ENCODE data around the gene LRRC7. TPM values are rescaled to one million over a fixed set of nuclear protein-coding genes. Genes with fewer than 3 reads are reported as not detected.

The LRRC7 gene
- total RNA-seq, 1 donor from 2014 or later: 0.29 TPM

DNA sequence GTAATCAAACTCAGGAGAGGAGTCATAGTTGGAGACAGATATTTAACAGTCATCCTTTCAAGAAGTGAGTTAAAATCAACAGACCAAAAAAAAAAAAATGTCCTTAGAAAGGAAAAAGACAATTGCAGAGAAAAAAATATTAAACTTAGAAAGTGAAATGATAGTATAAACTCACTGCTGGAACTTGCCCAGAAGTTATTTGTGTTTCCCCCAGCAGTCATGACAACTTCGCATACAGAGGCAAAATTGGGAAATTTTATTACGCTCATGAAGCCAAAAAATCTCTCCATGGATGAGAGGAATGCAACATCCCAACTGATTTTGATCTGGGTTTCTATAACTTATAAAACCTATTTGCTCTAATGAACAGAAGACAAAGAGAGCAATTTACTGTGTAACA, 198.2 kb downstream of the LRRC7 start:
- intact Hi-C loops (cut with micrococcal nuclease): no loop called here

DNA sequence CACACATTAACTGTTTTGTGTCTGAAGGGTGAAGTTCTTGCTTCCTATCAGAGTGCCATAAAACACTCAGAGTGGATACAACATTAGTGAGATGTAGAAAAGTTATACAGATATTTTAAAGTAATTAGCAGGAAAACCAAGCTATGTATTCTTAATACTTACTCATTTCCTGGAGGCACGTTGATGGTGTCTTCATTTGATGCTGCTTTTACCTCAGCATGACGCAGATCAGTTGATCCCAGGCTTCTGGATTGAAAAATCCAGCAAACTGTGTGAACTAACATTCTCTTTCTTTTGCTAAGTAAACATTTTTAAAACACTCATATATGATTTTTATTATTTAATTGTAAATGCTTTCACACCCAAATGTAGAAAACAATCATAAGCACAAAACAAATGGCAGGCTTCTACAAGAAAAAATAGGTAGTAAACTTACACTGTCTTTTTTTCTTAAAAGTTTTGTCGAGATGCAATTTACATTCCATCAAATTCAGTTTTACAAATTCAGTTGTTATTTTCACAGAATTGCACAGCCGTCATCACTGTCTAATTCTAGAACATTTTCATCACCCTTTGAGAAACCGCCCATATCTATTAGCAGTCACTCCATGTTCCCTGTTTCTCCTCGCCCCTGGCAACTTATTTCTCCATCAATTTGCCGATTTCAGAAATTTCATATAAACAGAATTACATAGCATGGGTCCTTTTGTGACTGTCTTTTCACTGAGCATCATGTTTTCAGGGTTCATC, 198.9 kb downstream of the LRRC7 start:
- intact Hi-C loops (cut with micrococcal nuclease): no loop called here

DNA sequence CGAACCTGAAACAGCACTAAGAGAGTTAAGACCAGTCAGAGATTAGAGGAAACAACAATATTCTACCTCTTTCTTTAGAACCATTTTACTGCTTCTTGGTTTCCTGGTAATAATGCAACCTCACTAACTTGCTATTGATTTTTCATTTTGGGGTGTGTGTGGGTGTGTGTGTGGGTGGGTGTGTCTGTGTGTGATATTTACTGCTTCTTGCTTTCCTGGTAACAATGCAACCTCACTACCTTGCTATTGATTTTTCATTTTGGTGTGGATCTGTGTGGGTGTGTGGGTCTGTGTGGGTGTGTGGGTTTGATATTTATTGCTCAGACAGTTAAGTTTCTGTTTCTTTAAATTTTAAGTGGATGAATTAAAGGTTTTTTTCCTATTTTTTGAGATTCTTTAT, 208.8 kb downstream of the LRRC7 start:
- intact Hi-C loops (cut with micrococcal nuclease): no loop called here

DNA sequence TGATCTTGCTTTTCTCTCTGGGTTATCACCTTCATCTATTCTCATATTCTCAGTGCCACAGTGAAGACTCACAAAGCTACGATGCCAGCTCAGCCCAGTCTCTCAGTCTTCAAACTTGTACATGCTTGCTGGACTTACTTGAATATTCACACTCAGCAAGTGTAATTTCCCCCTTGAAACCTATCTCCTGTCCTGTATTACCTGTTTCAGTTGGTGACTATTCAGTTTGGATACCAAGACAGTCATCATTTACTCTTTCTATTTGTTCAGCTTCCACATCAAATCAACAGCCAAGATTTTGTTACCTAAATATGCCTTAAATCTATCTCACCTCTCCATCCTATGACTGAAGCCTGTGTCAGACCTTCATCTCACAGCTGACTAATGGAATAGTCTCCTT, 209.7 kb downstream of the LRRC7 start:
- intact Hi-C loops (cut with micrococcal nuclease): no loop called here

DNA sequence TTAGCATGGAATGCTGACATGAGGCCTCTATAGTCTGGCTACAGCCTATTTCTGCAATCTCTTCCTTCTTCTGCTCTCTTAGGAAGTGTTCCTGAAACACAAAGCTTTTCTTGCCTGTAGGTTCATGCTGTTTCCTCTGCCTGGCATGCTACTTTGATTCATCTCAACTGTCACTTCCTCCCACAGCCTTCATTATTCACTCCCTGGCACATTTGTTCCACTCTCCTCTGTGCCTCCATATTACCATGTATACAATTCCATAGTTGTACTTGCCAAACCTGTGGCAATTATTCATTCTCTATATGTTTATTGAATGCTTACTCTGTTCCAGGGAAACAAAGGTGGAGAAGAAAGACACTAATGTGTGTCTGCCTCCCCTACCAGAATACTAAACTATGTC, 210.2 kb downstream of the LRRC7 start:
- intact Hi-C loops (cut with micrococcal nuclease): no loop called here

DNA sequence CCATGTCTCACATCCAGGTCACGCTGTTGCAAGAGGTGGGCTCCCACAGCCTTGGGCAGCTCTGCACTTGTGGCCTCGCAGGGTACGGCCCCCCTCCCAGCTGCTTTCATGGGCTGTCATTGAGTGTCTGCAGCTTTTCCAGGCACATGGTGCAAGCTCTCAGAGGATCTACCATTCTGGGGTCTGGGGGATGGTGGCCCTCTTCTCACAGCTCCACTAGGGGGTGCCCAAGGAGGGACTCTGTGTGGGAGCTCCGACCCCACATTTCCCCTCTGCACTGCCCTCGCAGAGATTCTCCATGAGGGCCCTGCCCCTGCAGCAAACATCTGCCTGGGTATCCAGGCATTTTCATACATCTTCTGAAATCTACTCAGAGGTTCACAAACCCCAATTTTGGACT, 219.4 kb downstream of the LRRC7 start:
- intact Hi-C loops (cut with micrococcal nuclease): no loop called here

DNA sequence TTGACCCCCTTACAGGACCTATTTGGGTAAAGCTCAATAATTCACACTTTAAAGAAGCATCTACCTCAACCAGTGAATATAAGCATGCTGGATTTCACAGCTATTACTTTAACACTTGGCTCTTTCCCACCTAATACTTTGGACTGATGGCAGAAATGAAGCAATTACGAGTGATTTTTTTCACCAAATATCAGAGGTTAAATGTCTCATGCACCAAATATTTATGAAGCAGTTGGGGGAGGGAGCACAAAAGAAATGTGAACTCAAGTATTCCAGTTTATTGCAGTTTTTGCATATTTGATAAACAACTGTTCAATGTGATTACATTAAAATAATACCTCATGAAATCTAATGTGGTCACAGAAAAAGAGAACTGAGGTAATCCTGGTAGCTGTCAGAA, 223.6 kb downstream of the LRRC7 start:
- intact Hi-C loops (cut with micrococcal nuclease): no loop called here

DNA sequence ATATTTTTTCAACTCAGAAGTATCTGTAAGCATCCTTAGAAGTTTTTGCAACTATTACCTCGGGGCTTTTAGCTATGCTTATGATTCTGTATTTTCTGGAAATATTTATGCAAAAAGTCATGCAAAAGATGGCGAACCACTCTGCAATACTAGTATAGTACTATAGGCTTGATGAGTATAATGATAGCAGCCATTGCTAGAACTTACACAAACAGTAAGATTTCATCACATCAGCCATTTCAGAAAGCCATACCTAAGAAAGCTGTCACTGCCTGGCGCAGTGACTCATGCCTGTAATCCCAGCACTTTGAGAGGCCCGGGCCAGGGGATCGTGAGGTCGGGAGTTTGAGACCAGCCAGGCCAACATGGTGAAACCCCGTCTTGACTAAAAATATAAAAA, 227.1 kb downstream of the LRRC7 start:
- intact Hi-C loops (cut with micrococcal nuclease): no loop called here

DNA sequence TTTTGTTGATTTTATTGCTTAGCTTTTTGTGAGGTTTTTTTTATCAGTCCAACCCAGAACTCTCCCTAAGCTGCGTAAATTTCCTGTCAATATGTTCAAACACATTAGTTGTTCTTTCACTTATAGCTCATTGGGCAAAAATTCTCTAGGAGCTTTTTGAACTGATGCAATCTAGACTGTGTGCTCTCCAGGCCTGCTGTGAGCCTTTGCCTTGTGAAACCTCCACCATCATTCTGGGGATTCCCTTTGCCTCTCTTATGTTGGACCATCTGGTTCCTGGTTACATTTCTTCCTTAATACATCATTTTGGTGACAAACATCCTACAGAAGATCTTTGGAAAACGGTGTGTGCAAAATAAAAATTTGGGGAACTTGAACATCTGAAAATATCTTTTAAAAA, 247.2 kb downstream of the LRRC7 start:
- intact Hi-C loops (cut with micrococcal nuclease): no loop called here

DNA sequence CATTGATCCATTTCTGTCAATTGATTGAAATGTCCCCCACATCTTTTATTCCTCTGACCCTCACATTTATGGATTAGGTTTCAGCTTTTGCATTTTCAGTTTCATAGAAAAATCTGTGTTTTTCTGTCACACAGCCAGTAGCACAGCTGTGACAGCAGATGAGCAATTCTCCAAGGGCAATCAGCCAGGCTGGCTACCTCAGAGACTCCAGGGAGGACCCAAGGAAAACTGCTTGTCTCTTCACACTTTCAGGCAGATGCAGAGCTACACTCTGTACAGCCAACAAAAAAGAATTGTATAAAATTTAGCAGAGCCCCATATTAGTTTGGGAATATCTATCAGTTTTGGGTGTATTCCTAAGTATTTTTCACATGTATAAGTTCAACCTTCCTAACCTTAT, 257.2 kb downstream of the LRRC7 start:
- intact Hi-C loops (cut with micrococcal nuclease): no loop called here

DNA sequence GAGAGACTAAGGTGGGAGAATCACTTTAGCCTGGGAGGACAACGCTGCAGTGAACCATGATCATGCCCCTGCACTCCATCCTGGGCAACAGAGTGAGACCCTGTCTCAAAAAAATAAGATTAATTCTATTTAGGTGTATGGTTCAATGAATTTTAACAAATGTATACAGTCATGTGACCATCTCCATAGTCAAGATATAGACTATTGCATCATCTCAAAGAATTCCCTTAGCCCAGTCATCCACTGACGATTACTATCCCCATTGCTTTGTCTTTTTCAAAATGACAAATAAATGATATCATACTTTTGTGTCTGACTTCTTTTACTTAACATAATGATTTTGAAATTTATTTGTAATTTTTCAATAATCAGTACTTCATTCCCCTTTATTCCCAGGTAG, 260.0 kb downstream of the LRRC7 start:
- intact Hi-C loops (cut with micrococcal nuclease): no loop called here

DNA sequence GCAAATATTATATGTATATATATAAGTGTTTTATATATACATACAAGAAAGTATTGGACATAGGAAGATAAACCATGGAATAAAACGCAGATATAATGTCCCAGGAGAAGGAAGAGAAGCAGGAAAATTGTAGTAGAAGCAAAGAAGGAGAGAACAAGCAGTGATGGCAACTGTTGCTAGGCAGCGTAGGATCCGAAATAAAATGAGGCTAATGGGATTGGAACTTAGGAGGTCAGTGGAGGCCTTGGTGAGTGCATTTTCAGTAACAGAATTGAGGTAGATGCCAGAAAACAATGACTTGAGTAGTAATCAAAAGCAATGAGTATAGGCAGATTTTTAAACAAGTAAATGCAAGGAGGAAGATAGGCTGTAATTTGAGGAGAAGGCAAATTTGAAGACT, 265.8 kb downstream of the LRRC7 start:
- intact Hi-C loops (cut with micrococcal nuclease): no loop called here

DNA sequence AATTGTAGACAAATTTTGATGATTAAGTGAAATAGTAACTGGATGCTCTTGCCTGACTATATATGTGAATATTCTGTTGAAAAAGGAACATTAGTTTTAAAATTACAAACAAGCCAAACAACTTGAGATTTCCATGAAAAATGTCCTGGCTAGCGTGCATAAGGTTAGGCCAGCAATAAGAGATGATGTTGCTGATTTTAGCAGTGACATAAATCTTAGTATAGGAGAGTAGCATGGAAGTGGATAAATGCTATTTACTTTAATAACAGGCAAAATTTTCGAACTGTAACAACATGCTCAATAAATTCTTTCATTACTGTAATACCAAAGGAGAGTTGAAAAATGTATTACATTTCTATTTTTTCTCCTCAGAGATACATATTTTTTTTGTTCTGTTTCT, 266.6 kb downstream of the LRRC7 start:
- intact Hi-C loops (cut with micrococcal nuclease): no loop called here

DNA sequence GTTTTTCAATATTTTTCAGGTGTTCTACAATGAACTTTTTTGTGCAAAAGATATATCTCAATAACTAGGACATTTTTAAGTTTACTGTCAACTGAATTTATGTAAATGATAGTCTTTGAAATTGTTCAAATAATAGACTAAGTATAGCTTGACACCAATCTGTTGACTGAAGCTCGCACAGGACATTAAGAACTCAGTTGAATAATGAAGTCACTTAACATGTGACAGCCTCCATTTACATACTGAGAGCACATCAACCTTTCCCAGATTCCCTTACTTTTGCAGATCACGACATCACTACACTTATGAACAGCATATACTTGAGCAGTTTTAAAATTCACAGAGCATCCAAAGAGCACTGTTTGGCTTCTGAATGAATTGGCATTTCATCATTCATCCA, 268.2 kb downstream of the LRRC7 start:
- intact Hi-C loops (cut with micrococcal nuclease): no loop called here

DNA sequence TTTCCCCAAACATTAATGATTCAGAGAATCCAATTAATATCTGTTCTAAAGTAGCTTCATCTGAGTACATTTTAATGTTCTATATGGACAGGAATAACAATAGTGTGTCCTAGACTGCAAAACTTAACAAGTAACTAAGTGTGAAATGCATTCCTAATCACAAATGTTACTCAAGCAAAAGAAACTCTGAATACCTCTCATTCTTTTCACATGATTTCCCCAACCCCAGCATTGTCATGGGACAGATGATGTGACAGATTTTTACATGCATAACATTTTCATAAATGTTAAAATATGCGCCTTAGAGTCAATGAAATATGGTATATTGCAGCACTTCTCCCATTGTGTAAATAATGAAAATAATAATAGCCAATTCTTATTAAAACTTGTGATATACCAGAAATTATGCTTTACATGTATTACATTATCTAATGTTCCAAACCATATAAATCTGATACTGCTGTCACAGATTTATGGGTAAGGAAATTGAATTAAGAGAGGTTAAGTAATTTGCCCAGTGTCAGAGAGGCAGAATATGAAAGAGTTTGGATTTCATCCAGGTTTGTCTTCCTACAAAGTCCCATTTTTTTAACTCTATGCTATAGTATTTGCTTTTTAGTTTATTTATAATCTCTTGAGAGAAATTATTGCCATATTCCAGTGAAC, 269.4 kb downstream of the LRRC7 start:
- intact Hi-C loops (cut with micrococcal nuclease): no loop called here

DNA sequence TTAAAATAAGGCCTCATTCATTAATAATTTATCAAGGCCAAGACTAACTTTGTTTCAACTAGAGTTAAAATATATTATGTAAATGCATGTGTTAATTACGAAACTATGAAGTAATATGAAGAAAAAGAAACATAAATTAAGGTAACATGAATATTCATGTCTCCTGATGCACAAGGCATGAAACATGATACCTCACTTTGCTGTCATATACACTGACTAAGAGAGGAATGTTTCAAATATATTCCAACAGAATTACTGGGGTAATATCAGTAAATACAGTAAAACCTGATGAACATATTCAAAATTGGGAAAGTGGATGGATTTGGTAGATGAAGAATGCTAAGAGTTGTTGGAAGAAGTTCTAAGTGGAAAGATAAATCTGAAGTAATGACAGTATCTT, 274.6 kb downstream of the LRRC7 start:
- intact Hi-C loops (cut with micrococcal nuclease): no loop called here

DNA sequence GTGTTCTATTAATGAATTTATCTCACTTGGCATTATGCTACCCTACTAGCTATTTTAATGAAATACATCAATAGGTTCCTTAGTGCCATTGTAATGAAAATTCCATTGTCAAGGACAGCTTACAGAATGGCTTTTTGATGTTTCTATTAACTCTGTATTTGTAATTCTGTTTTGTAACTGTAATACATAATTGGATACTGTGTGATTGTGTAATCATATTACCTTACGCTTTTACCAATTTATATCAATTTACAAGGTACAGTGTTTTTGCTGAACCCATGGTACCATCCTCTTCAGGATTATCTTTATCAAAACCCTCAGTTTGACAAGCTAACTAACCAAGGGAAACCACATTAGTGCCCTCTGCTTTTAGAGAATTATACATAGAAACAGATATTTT, 277.9 kb downstream of the LRRC7 start:
- intact Hi-C loops (cut with micrococcal nuclease): no loop called here

DNA sequence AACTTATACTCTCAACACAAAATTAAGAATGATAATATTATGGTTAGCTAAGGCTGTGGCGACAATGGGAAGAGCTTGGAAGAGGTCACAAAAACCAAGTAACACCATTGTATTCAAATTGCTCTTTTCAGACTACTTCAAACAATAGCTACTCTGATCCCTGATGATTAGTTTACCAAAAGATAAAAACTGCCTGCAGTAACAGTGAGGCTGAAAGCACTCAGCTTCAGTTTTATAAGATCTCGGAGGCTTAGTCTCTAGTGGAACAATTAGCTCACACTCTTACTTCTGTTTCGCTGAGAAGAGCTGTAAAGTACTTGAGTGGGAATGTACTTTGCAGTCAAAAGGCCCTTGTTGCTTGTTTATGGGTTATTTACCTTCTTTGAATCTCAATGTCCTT, 278.5 kb downstream of the LRRC7 start:
- intact Hi-C loops (cut with micrococcal nuclease): no loop called here

DNA sequence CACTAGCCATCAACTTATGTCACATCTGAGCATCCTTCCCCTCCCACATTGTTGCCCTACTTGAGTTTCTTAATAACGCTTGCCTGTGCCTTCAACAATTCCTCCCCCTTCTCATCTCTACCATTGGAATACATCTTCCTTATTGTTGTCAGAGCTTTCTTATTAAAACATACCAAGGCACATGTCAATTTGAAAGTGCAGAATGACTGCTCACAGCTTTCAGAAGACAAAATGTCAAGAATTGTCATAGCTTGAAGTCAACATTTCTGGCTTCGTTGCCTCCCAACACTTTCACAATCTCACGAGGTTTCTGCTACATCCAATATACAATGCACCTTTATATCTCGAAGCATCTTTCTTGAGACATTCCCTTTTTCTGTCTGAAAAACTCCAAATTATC, 279.9 kb downstream of the LRRC7 start:
- intact Hi-C loops (cut with micrococcal nuclease): no loop called here

DNA sequence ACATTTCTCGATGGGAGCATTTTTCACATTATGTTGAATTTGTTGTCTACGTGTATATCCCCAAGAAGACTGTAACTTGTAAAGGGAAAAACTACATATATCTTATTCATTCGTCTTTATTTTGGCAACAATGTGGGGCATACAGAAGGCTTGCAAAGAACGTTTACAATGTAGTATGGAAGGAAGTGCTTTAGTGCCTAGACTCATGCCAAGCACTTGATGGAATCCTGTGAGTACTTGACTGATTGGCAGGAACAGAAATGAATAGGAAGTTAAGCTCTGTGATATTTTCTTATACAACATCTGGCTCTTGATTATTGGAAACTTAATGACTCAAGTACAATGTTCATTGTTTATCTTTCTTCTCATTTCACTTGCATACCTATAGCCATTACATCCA, 284.4 kb downstream of the LRRC7 start:
- intact Hi-C loops (cut with micrococcal nuclease): no loop called here

DNA sequence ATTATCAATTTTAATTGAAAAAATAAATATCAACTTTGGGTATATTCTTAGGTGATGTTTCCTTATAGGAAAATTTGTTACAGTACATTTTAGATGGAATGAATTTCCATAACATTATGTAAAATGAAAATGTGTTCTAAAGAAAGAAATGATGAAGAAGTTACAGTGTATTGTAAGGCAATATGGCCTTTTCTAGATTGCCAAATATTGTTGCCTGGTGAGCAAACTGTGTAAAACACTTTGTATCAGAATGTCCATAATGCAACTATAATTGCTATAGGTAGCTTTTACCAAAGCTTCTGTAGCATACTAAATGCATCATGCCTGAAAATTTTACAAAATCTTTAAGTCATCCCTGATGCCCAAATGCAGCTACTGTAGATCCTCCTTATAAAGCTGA, 285.0 kb downstream of the LRRC7 start:
- intact Hi-C loops (cut with micrococcal nuclease): no loop called here

DNA sequence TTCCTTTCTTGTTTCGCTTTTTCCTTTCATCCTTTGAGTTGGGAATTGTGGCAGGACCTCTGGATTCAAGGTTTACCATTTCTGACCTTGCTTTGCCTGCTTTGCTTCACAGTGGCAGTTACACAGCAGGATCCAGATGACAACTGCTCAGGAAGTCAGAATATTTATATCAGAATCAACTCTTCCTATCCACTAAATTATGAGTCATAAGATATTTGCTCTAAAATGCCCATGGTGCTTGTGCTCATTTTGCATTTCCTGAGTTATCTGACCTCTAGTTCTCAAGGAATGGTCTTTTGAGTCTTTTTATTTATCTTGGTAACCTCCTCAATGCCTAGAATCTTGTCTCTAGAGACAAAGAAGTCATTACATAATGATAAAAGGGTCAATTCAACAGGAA, 290.8 kb downstream of the LRRC7 start:
- intact Hi-C loops (cut with micrococcal nuclease): no loop called here

DNA sequence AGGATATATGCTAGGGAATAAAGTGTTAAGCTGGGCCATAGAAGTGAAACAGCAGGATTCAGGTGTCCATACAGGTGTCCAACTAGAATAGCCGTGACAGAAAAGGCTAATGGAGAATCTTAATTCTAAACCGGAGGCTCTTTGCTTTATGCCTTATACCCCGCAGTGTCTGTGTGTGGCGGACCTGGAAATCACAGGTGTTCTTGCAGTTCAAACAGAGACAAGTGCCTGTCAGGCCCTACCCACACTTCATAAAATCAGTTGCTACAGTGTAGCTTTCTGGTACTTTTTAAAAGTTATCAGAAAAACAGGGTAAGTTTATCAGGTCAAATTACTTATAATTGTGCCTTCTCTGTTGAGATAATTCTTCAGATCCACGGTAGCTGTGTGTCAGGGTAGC, 293.9 kb downstream of the LRRC7 start:
- intact Hi-C loops (cut with micrococcal nuclease): no loop called here

All from T-helper 1 cell treated with Interleukin-12 subunit alpha and Interleukin-12 subunit beta and Interleukin-4 antibody, amounts not matched to agents 30 ng/mL and 1 ng/mL, for 36 hours (primary cell).